K562 (cell line): ENCODE results near the gene RREB1. TPM values are rescaled to one million over a fixed set of nuclear protein-coding genes. Genes with fewer than 3 reads are reported as not detected.

Experiments used
- AFF4 ChIP-seq: sonication (generic); formaldehyde crosslinking; IDR thresholded peaks from 2 replicates; pipeline ENCODE4 v1.8.0; 2023; ENCODE audit warnings: mild to moderate bottlenecking, missing genetic modification reagents
- CAMTA2 ChIP-seq: fragments of 250-450 bp; sonication (Bioruptor Pico); conservative IDR thresholded peaks from 2 replicates; pipeline ENCODE4 v1.5.1; 2022
- E2F5 ChIP-seq: sonication (generic); formaldehyde crosslinking; IDR thresholded peaks from 2 replicates; pipeline ENCODE4 v1.8.0; 2022; ENCODE audit warnings: mild to moderate bottlenecking, missing genetic modification reagents
- EGR1 ChIP-seq: fragments of 450-650 bp; conservative IDR thresholded peaks from 2 replicates; pipeline ENCODE4 v1.6.1; 2017; ENCODE audit warnings: mild to moderate bottlenecking
- ESRRA ChIP-seq: fragments of 450-650 bp; IDR thresholded peaks from 2 replicates; pipeline ENCODE4 v1.6.1; 2014; ENCODE audit warnings: low read depth, mild to moderate bottlenecking, moderate library complexity, borderline replicate concordance
- HMG20B ChIP-seq: fragments of 250-450 bp; sonication (Bioruptor Pico); IDR thresholded peaks from 2 replicates; pipeline ENCODE4 v1.5.0; 2021; ENCODE audit warnings: mild to moderate bottlenecking
- NR1H2 ChIP-seq: sonication (generic); formaldehyde crosslinking; IDR thresholded peaks from 2 replicates; pipeline ENCODE4 v1.4.0; 2020; ENCODE audit warnings: mild to moderate bottlenecking, missing genetic modification reagents
- RBM15 ChIP-seq: fragments of 200-400 bp; formaldehyde crosslinking; IDR thresholded peaks from 2 replicates; pipeline ENCODE4 v1.6.1; 2018; ENCODE audit warnings: mild to moderate bottlenecking, low read length, moderate library complexity; ENCODE audit not compliant: insufficient read depth
- SRSF7 ChIP-seq: fragments of 200-400 bp; formaldehyde crosslinking; optimal IDR thresholded peaks from 2 replicates; pipeline ENCODE3; 2017; ENCODE audit warnings: mild to moderate bottlenecking, low read depth, low read length
- TCF15 ChIP-seq: fragments of 250-450 bp; sonication (Bioruptor Pico); IDR thresholded peaks from 2 replicates; pipeline ENCODE4 v1.8.0; 2022; ENCODE audit warnings: moderate library complexity, mild to moderate bottlenecking, inconsistent platforms
- ZC3H8 ChIP-seq: fragments of 450-650 bp; IDR thresholded peaks from 2 replicates; pipeline ENCODE4 v1.6.1; 2017
- ZNF384 ChIP-seq: IDR thresholded peaks from 2 replicates; pipeline ENCODE4 v1.6.1; 2012; ENCODE audit warnings: low read depth, low read length, improper control_type of control experiment
- ZNF609 ChIP-seq: sonication (generic); formaldehyde crosslinking; IDR thresholded peaks from 2 replicates; pipeline ENCODE4 v1.8.1; 2023; ENCODE audit warnings: missing genetic modification reagents, mild to moderate bottlenecking, borderline replicate concordance
- ZNF639 ChIP-seq, 2 experiments: fragments of 200-800 bp in 1 of 2; sonication (Bioruptor generic) in 1 of 2; sonication (generic) in 1 of 2; formaldehyde crosslinking in 1 of 2; IDR thresholded peaks in 1 of 2; conservative IDR thresholded peaks in 1 of 2; 2 replicates each; pipeline versions ENCODE4 v1.5.0 to v1.6.1; 2016 to 2020; ENCODE audit warnings: missing compliant biosample characterization in 1 of 2, missing genetic modification characterization in 1 of 2, missing genetic modification reagents in 1 of 2
- ZNF785 ChIP-seq: fragments of 250-450 bp; sonication (Bioruptor Pico); IDR thresholded peaks from 2 replicates; pipeline ENCODE4 v1.4.0; 2020; ENCODE audit warnings: mild to moderate bottlenecking
- polyA plus RNA-seq, 8 experiments: library from polyadenylated mRNA; depleted of rRNA in 4 of 8; stranded (reverse) in 5 of 8; unstranded in 3 of 8; fragments of >200 nt; fragmentation: Nextera tagmentation in 2 of 8; fragmentation: Illumina TruSeq in 1 of 8; extraction: Ambion mirVana in 2 of 8; extraction: Trizol in 1 of 8; gene quantifications; 2 replicates each; pipeline versions ENCODE4 v1.2.1 to v1.2.3, GENCODE V29; 2011 to 2014; ENCODE audit warnings: inconsistent platforms in 1 of 8, missing spikeins in 1 of 8
- total RNA-seq, 7 experiments: library from RNA; depleted of rRNA in 6 of 7; stranded (reverse); fragments of >200 nt in 6 of 7; fragmentation: Illumina TruSeq in 2 of 7; extraction: Trizol in 2 of 7; gene quantifications; 2 replicates each; pipeline versions ENCODE4 v1.2.1 to v1.2.3, GENCODE V29; 2011 to 2021; ENCODE audit warnings: low replicate concordance in 1 of 7

Gene RREB1
- total and polyA plus RNA-seq, 9 of the 15 experiments (the other 6 are each of a cell fraction or from before 2014, with no cell fraction given), result 3.3 to 64.2 (median 19.3) TPM

- no peak for TF ChIP-seq ZNF609 (CRISPR knock-in tag)
- TF ChIP-seq NR1H2 (CRISPR knock-in tag), result no peak
- TF ChIP-seq ZNF639 (CRISPR knock-in tag; conservative IDR thresholded peaks at IDR 0.05 in 1 of 2, IDR thresholded peaks at IDR 0.05 in 1 of 2), result no peak
- TF ChIP-seq ZNF384, result 0 out of 2 replicates have a peak, but pooled peaks have one; percentile 36
- TF ChIP-seq TCF15 (CRISPR knock-in tag), result 0 out of 2 replicates have a peak, but pooled peaks have one; percentile 31
- TF ChIP-seq RBM15, result no peak
- no peak for TF ChIP-seq CAMTA2 (CRISPR knock-in tag)
- TF ChIP-seq HMG20B (CRISPR knock-in tag), result no peak
- TF ChIP-seq SRSF7, result no peak
- no peak for TF ChIP-seq ZC3H8
- TF ChIP-seq EGR1, result peak; percentile 46; the same call in 1 of the 2 replicates
- no peak for TF ChIP-seq ESRRA
- TF ChIP-seq ZNF785 (CRISPR knock-in tag), result no peak
- TF ChIP-seq E2F5, result no peak
- TF ChIP-seq AFF4 (CRISPR knock-in tag), result no peak
Observed at GRCh38 chr6:7238900-7239589, 131.3 kb downstream of the RREB1 start (continued).
